ENCODE measurements around the gene GOLGA6C. TPM values are rescaled to one million over a fixed set of nuclear protein-coding genes. Genes with fewer than 3 reads are reported as not detected.
"Not testable (repeated sequence)": the region's sequence is repeated elsewhere in the genome, so short reads cannot be mapped to it uniquely, and the experiment has no call there.

Gene GOLGA6C
- total RNA-seq, 1 donor, result not detected

DNA sequence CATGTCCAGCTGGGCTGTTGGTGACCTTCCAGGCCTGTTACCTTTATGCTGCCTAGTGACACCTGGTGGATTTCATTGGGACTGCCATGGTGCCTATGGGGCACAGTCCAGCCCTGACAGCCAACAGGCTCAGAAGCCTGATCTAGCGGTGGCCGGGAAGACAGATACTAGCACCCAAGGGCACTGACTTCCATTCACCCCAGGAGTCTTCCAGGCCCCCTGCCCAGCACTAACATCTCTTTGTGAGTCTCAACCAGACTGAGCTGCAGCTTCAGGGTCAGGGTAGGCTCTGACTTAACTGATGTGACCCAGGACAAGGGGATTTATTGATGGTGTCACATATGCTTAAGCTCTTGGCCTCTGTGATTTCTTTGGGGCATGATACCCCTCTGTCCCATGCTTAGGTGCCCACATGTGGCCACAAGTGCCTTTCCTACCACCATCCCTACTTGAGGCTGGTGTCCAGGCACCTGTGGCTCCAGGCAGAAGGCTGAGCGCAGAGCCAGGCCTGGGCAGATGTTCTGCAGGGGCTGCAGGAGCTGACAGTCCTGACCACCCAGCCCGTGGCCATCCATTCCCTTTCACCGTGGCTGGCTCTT, 16.5 kb downstream of the GOLGA6C start:
- H3K4me1 ChIP-seq (ENCODE audit: insufficient read depth, low read length); H4K20me1 ChIP-seq (ENCODE audit: insufficient read depth, low read length); H3K79me2 ChIP-seq (ENCODE audit: insufficient read depth, low read length); H3K27me3 ChIP-seq (ENCODE audit: insufficient read depth, low read length); H3K27ac ChIP-seq (ENCODE audit: low read depth, low read length); H3K4me3 ChIP-seq (ENCODE audit: insufficient read depth, low read length); DNase-seq (ENCODE audit: insufficient read length, low spot score, missing footprints); H3K9me3 ChIP-seq (ENCODE audit: low read depth, low read length); H2AFZ ChIP-seq (ENCODE audit: low read length); H3K4me2 ChIP-seq (ENCODE audit: insufficient read depth, low read length); H3K36me3 ChIP-seq (ENCODE audit: insufficient read depth, low read length): not testable (repeated sequence)
- TF ChIP-seq, protein P1, sequence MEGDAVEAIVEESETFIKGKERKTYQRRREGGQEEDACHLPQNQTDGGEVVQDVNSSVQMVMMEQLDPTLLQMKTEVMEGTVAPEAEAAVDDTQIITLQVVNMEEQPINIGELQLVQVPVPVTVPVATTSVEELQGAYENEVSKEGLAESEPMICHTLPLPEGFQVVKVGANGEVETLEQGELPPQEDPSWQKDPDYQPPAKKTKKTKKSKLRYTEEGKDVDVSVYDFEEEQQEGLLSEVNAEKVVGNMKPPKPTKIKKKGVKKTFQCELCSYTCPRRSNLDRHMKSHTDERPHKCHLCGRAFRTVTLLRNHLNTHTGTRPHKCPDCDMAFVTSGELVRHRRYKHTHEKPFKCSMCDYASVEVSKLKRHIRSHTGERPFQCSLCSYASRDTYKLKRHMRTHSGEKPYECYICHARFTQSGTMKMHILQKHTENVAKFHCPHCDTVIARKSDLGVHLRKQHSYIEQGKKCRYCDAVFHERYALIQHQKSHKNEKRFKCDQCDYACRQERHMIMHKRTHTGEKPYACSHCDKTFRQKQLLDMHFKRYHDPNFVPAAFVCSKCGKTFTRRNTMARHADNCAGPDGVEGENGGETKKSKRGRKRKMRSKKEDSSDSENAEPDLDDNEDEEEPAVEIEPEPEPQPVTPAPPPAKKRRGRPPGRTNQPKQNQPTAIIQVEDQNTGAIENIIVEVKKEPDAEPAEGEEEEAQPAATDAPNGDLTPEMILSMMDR (IDR thresholded peaks at IDR 0.05; ENCODE audit: extremely low read depth, low read depth, low read length), result peak; percentile 39

DNA sequence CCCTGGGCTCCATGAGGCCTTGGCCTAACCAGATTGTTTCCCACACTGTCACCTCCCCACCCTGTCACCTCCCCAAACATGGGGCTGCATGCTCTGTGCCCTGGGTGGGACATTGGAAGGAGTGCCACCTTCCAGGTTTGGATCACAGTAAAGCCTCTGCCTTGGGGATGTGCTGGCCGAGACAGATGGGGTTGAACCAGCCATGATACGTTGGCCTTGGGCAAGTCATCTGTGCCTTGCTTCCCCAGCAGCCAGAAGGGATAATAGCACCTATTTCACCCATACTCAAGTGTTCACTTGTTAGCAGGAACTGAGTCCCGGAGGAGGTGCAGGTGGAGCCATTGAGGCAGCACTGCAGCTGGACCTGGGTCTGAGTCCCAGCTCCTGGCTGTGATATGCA, 17.5 kb downstream of the GOLGA6C start:
- not testable (repeated sequence) for DNase-seq (ENCODE audit: insufficient read length, low spot score, missing footprints); H3K4me2 ChIP-seq (ENCODE audit: insufficient read depth, low read length); H3K9me3 ChIP-seq (ENCODE audit: low read depth, low read length); H2AFZ ChIP-seq (ENCODE audit: low read length); H3K79me2 ChIP-seq (ENCODE audit: insufficient read depth, low read length); H3K27ac ChIP-seq (ENCODE audit: low read depth, low read length); H3K27me3 ChIP-seq (ENCODE audit: insufficient read depth, low read length); H3K4me3 ChIP-seq (ENCODE audit: insufficient read depth, low read length); H3K36me3 ChIP-seq (ENCODE audit: insufficient read depth, low read length); H3K4me1 ChIP-seq (ENCODE audit: insufficient read depth, low read length); H4K20me1 ChIP-seq (ENCODE audit: insufficient read depth, low read length)

DNA sequence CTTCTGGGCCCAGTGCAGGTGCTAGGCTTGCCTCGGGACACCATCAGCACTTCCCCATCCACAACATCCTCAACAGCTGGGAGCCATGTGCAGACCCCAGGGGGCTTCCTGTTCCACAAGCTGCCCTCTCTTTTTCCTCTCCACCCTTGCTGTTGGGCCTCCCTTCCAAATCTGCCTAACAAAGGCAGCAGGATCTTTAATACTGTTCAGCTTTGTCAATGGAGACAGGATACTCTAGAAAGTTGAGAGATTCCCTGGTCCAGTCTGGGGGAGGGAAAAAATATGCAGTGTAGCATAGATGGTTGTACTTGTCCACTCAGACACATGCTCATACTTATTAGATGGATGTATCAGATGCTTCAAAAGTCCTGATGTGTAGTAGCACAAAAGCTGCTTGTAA, 20.4 kb downstream of the GOLGA6C start:
- not testable (repeated sequence) for H3K9me3 ChIP-seq (ENCODE audit: low read depth, low read length); H3K27ac ChIP-seq (ENCODE audit: low read depth, low read length); H2AFZ ChIP-seq (ENCODE audit: low read length); H3K79me2 ChIP-seq (ENCODE audit: insufficient read depth, low read length); H3K36me3 ChIP-seq (ENCODE audit: insufficient read depth, low read length); DNase-seq (ENCODE audit: insufficient read length, low spot score, missing footprints); H3K27me3 ChIP-seq (ENCODE audit: insufficient read depth, low read length); H3K4me3 ChIP-seq (ENCODE audit: insufficient read depth, low read length); H3K4me2 ChIP-seq (ENCODE audit: insufficient read depth, low read length); H4K20me1 ChIP-seq (ENCODE audit: insufficient read depth, low read length); H3K4me1 ChIP-seq (ENCODE audit: insufficient read depth, low read length)

DNA sequence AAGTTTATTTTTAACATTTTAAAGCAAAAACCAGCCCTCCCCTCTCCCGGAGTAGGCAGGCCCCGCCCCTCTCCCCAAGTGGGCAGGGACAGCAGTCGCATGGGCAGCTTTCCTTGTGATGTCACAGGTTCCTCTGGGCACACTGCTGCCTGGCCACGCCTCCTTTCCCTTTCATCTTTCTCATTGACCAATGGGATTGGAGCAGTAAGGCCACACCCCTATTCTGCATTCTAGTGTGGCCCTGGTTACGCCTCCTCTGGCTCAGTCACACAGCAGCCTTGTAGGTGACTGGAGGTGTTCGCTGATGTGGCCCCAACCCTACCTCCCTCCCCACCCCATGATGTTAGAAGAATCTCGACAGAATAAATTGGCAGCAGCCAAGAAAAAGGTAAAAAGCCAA, 24.4 kb downstream of the GOLGA6C start, which contains the start of gene GOLGA6D:
Gene GOLGA6D (plus strand): TSS at position 264 of the 400 bp plus-strand sequence. CDS start 41 bp downstream, at position 305.
- not testable (repeated sequence) for H2AFZ ChIP-seq (ENCODE audit: low read length); H3K36me3 ChIP-seq (ENCODE audit: insufficient read depth, low read length); H3K27me3 ChIP-seq (ENCODE audit: insufficient read depth, low read length); DNase-seq (ENCODE audit: insufficient read length, low spot score, missing footprints); H3K9me3 ChIP-seq (ENCODE audit: low read depth, low read length); H3K79me2 ChIP-seq (ENCODE audit: insufficient read depth, low read length); H4K20me1 ChIP-seq (ENCODE audit: insufficient read depth, low read length); H3K4me2 ChIP-seq (ENCODE audit: insufficient read depth, low read length); H3K27ac ChIP-seq (ENCODE audit: low read depth, low read length); H3K4me1 ChIP-seq (ENCODE audit: insufficient read depth, low read length); H3K4me3 ChIP-seq (ENCODE audit: insufficient read depth, low read length)

DNA sequence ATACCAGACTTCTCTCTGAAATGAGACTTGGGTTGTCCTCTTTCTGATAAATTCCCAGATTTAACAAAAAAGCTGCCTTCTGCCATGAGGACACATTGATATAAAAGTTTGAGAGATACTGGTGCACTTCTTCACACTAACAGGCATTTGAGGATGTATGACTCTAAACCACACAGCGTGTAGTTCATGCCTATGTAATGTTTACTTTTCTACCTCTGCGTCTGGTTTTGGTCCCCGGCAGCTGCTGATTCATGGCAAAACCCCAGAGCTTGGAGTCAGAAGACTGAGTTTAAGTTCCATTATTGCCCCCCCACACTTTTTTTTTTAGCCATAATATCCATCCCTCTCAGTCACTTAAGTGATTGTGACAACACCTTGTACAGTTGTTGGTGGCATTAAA, 26.0 kb downstream of the GOLGA6C start:
- not testable (repeated sequence) for DNase-seq (ENCODE audit: insufficient read length, low spot score, missing footprints); H2AFZ ChIP-seq (ENCODE audit: low read length); H3K79me2 ChIP-seq (ENCODE audit: insufficient read depth, low read length); H3K27ac ChIP-seq (ENCODE audit: low read depth, low read length); H3K4me2 ChIP-seq (ENCODE audit: insufficient read depth, low read length); H3K36me3 ChIP-seq (ENCODE audit: insufficient read depth, low read length); H3K9me3 ChIP-seq (ENCODE audit: low read depth, low read length); H4K20me1 ChIP-seq (ENCODE audit: insufficient read depth, low read length); H3K4me1 ChIP-seq (ENCODE audit: insufficient read depth, low read length); H3K4me3 ChIP-seq (ENCODE audit: insufficient read depth, low read length); H3K27me3 ChIP-seq (ENCODE audit: insufficient read depth, low read length)

DNA sequence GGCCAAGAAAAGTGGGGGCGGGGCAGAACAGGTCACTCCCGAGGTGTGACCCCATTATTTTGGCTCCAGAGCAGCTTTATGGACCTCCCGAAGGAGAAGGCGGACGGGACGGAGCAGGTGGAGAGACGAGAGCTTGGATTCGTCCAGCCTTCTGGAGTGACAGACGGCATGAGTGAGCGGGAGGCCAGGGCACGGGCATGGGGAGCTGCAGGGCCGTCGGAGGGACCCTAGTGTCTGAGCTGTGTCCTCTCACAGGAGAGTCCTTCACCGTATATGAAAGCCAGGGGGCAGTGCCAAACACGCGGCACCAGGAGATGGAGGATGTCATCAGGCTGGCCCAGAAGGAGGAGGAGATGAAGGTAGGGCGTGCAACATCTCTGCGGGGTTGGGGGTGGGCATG, 35.5 kb downstream of the GOLGA6C start:
- not testable (repeated sequence) for H3K27ac ChIP-seq (ENCODE audit: low read depth, low read length); H3K4me2 ChIP-seq (ENCODE audit: insufficient read depth, low read length); H3K4me3 ChIP-seq (ENCODE audit: insufficient read depth, low read length)

DNA sequence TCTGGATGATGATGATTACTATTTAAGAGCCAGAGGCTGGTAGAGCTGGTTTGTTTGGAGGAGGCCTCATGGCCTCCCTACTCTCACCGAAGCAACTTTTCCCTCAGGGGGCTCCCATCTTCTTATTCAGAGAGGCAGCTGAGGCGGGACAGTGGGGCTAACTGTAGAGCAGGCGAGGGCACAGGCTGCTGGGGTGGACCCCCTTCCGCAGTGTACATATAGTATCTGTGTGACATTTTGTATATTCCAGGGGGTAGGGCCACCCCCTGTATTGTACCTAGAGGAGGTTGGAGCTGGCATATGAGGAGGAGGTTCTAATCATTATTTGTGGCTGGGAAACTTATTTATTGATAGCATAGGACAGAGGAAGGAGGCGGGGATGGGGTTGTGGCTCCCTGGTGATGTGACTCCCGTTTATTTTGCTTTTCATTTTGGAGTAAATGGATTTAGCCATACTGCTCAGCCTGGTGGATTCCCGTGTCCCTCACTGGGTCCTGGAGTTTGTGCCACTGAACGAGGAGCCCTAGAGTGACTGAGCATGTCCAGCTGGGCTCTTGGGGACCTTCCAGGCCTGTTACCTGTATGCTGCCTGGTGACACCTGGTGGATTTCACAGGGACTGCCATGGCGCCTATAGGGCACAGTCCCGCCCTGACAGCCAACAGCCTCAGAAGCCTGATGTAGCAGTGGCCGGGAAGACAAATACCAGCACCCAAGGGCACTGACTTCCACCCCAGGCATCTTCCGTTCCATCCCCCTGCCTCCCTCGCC, 40.6 kb downstream of the GOLGA6C start:
- not testable (repeated sequence) for H4K20me1 ChIP-seq (ENCODE audit: insufficient read depth, low read length); H3K4me1 ChIP-seq (ENCODE audit: insufficient read depth, low read length); H3K4me3 ChIP-seq (ENCODE audit: insufficient read depth, low read length); DNase-seq (ENCODE audit: insufficient read length, low spot score, missing footprints); H3K4me2 ChIP-seq (ENCODE audit: insufficient read depth, low read length); H3K27me3 ChIP-seq (ENCODE audit: insufficient read depth, low read length); H3K9me3 ChIP-seq (ENCODE audit: low read depth, low read length); H3K79me2 ChIP-seq (ENCODE audit: insufficient read depth, low read length); H2AFZ ChIP-seq (ENCODE audit: low read length); H3K36me3 ChIP-seq (ENCODE audit: insufficient read depth, low read length); H3K27ac ChIP-seq (ENCODE audit: low read depth, low read length)

More for the DNA sequence above, 35.5 kb downstream of the GOLGA6C start:
- not testable (repeated sequence) for H3K27me3 ChIP-seq (ENCODE audit: insufficient read depth, low read length); H2AFZ ChIP-seq (ENCODE audit: low read length); H3K36me3 ChIP-seq (ENCODE audit: insufficient read depth, low read length); H3K79me2 ChIP-seq (ENCODE audit: insufficient read depth, low read length); H3K4me1 ChIP-seq (ENCODE audit: insufficient read depth, low read length); DNase-seq (ENCODE audit: insufficient read length, low spot score, missing footprints); H3K9me3 ChIP-seq (ENCODE audit: low read depth, low read length); H4K20me1 ChIP-seq (ENCODE audit: insufficient read depth, low read length)

Measured in osteoblast (primary cell).